Measurements from ENCODE around the gene ANK2. TPM values are rescaled to one million over a fixed set of nuclear protein-coding genes. Genes with fewer than 3 reads are reported as not detected.

Gene ANK2
- 100 to 1,000 TPM in 1 of 2 donors, 10 to 100 TPM in 1; 70.0 to 124 TPM for total RNA-seq
- 25.6 TPM for polyA plus RNA-seq (2013, experiment 1 of 2)
- polyA plus RNA-seq (2013, experiment 2 of 2), result 26.7 TPM
- long read RNA-seq, experiment 1, partial matches to known transcripts, result 0 of 8 reads
- long read RNA-seq, experiment 1, other reads (novel, unspliced or antisense), result 8 of 8 reads
- long read RNA-seq, experiment 2, full-length matches to known transcripts, result 3 of 68 reads
- long read RNA-seq, experiment 2, partial matches to known transcripts, result 16 of 68 reads
- long read RNA-seq, experiment 2, other reads (novel, unspliced or antisense), result 49 of 68 reads
- long read RNA-seq, experiment 3, full-length matches to known transcripts, result 1 of 23 reads
- long read RNA-seq, experiment 3, partial matches to known transcripts, result 7 of 23 reads
- long read RNA-seq, experiment 3, other reads (novel, unspliced or antisense), result 15 of 23 reads
- long read RNA-seq, experiment 4, partial matches to known transcripts, result 1 of 12 reads
- long read RNA-seq, experiment 4, other reads (novel, unspliced or antisense), result 11 of 12 reads

DNA sequence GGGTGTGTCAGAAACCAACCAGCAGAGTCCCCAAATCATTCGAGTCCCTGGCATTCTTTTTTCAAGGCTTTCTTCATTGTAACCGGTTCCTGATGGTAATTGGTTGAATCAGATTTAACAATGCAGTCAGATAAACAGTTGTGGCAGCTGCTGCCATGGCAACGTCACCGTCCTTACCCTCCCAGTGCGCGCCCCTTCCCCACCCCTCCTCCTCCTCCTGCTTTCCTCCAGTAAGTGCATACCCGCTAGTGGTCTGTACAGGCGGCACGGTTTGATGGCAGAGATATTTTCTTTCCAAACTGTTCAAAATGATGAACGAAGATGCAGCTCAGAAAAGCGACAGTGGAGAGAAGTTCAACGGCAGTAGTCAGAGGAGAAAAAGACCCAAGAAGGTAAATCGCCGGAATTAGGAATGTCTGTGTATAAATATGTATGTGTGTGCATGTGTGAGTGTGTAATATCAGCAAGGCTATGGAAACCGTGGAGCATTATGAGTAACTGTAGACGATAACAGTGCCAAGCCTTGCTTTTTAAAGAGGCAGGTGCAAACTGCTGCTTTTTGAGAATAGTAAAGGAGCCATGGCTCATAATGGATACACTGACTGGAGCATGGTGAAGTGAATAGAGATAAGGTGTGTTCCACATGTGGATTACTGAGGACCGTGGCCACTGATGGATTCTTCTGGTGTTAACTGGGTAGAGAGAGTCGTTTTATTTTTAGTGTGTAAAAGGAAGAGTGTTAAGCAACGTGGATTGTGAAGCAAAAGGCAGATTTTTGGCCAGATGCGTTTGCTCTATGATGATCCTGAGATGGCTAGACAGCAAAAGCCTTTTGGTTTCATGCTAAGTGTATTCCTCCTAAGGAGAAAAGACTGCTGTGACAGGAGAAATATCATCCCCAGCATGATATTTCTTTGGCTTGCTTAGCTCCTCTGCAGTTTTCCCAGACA, at the start of gene ANK2:
Gene ANK2, plus strand, starts transcription at position 233 of the 950 bp plus-strand sequence. Its CDS starts 76 bp downstream, at position 309.
- peak; percentile 89 for DNase-seq
- H3K36me3 ChIP-seq (ENCODE audit: control insufficient read depth, insufficient read depth, low read length), result peaks cover 5% of the 10 kb centered on the region
- H3K9ac ChIP-seq (ENCODE audit: extremely low read depth, low read length, poor library complexity, severe bottlenecking), result peak within 1 kb of the TSS; percentile 54
- H3K9me3 Mint-ChIP-seq, result no peaks in the 10 kb centered on the region
- peaks cover 25% of the 10 kb centered on the region for H3K4me1 Mint-ChIP-seq
- peak within 1 kb of the TSS; percentile 8 for H3K27ac ChIP-seq (ENCODE audit: low read depth, low read length)
- WGBS, 2 experiments (ENCODE audit: insufficient coverage in 1 of 2, insufficient read length in 1 of 2), result 51 to 58% methylated on average over 20 of the region's 20 CpGs
- peaks cover 18% of the 10 kb centered on the region for H3K36me3 Mint-ChIP-seq (ENCODE audit: low read depth)
- peak within 1 kb of the TSS; percentile 88 for H3K4me3 ChIP-seq (ENCODE audit: low read length)
- no peak within 1 kb of the TSS for H3K4me3 Mint-ChIP-seq
- no peak for TF ChIP-seq CTCF (conservative IDR thresholded peaks at IDR 0.05)
- H3K9me3 ChIP-seq (ENCODE audit: control insufficient read depth, low read length), result no peaks in the 10 kb centered on the region
- no peak within 1 kb of the TSS for H3K27ac Mint-ChIP-seq
- H3K4me1 ChIP-seq (ENCODE audit: control insufficient read depth, insufficient read depth, low read length), result peaks cover 10% of the 10 kb centered on the region
- no peaks in the 10 kb centered on the region for H3K27me3 ChIP-seq (ENCODE audit: control insufficient read depth, insufficient read depth, low read length, poor library complexity, severe bottlenecking)
- H3K27me3 Mint-ChIP-seq (ENCODE audit: insufficient read depth), result no peaks in the 10 kb centered on the region

DNA sequence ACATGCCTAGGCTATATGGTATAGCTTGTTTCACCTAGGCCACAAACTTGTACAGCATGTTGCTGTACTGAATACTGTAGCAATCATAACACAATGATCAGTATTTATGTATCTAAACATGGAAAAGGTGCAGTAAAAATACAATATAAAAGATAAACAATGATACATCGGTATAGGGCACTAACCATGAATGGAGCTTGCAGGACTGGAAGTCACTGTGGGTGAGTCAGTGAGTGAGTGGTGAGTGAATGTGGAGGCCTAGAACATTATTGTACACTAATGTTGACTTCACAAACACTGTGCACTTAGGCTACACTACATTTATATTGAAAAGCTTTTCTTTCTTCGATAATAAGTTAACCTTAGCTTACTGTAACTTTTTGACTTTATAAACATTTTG, 45.6 kb upstream of the ANK2 start:
- H3K9me3 Mint-ChIP-seq, result peaks cover 3% of the 10 kb centered on the region
- no peak overlapping the region for H3K27ac Mint-ChIP-seq
- Histone ChIP-seq H3K27me3 (ENCODE audit: control insufficient read depth, insufficient read depth, low read length, poor library complexity, severe bottlenecking) (no peaks in the 10 kb centered on the region), H3K4me1 (ENCODE audit: control insufficient read depth, insufficient read depth, low read length) (no peaks in the 10 kb centered on the region), H3K36me3 (ENCODE audit: control insufficient read depth, insufficient read depth, low read length) (peaks cover 7% of the 10 kb centered on the region), H3K9me3 (ENCODE audit: control insufficient read depth, low read length) (no peaks in the 10 kb centered on the region), H3K4me3 (ENCODE audit: low read length) (no peak overlapping the region), H3K27ac (ENCODE audit: low read depth, low read length) (no peak overlapping the region), H3K9ac (ENCODE audit: extremely low read depth, low read length, poor library complexity, severe bottlenecking) (no peak overlapping the region)
- no peak overlapping the region for H3K4me3 Mint-ChIP-seq
- H3K27me3 Mint-ChIP-seq (ENCODE audit: insufficient read depth), result no peaks in the 10 kb centered on the region
- H3K36me3 Mint-ChIP-seq (ENCODE audit: low read depth), result peaks cover 28% of the 10 kb centered on the region
- TF ChIP-seq CTCF (conservative IDR thresholded peaks at IDR 0.05), result no peak
- DNase-seq, result no peak
- WGBS, 2 experiments (ENCODE audit: insufficient coverage in 1 of 2, insufficient read length in 1 of 2), result 98 to 100% methylated on average over 1 to 2 of the region's 2 CpGs
- peaks cover 16% of the 10 kb centered on the region for H3K4me1 Mint-ChIP-seq

DNA sequence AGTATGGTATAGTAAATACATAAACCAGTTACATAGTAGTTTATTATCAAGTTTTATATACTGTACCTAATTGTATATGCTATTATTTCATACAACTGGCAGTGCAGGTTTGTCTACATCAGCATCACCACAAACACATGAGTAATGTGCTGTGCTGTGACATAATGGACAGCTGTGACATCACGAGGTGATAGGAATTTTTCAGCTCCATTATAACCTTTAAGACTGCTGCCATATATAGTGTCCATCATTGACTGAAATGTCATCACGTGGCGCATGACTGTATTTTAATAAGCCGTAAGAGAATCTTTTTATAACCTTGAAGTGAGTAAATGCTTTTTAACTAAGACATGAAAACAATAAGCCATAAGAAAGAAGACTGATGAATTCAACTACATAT, 44.8 kb upstream of the ANK2 start:
- no peaks in the 10 kb centered on the region for H3K27me3 Mint-ChIP-seq (ENCODE audit: insufficient read depth)
- no peak for DNase-seq
- H3K9me3 Mint-ChIP-seq, result peaks cover 3% of the 10 kb centered on the region
- peaks cover 9% of the 10 kb centered on the region for H3K4me1 Mint-ChIP-seq
- no peak overlapping the region for H3K9ac ChIP-seq (ENCODE audit: extremely low read depth, low read length, poor library complexity, severe bottlenecking)
- H3K4me3 Mint-ChIP-seq, result no peak overlapping the region
- peaks cover 7% of the 10 kb centered on the region for H3K36me3 ChIP-seq (ENCODE audit: control insufficient read depth, insufficient read depth, low read length)
- no peak overlapping the region for H3K27ac ChIP-seq (ENCODE audit: low read depth, low read length)
- peaks cover 28% of the 10 kb centered on the region for H3K36me3 Mint-ChIP-seq (ENCODE audit: low read depth)
- H3K27ac Mint-ChIP-seq, result no peak overlapping the region
- WGBS, 2 experiments (ENCODE audit: insufficient coverage in 1 of 2, insufficient read length in 1 of 2), result 95 to 97% methylated on average over 3 to 4 of the region's 4 CpGs
- H3K27me3 ChIP-seq (ENCODE audit: control insufficient read depth, insufficient read depth, low read length, poor library complexity, severe bottlenecking), result no peaks in the 10 kb centered on the region
- no peaks in the 10 kb centered on the region for H3K4me1 ChIP-seq (ENCODE audit: control insufficient read depth, insufficient read depth, low read length)
- TF ChIP-seq CTCF (conservative IDR thresholded peaks at IDR 0.05), result no peak
- H3K4me3 ChIP-seq (ENCODE audit: low read length), result no peak overlapping the region
- no peaks in the 10 kb centered on the region for H3K9me3 ChIP-seq (ENCODE audit: control insufficient read depth, low read length)

All from endodermal cell (in vitro differentiated cells).